ENCODE results near the gene SLC44A5.

SLC44A5 gene

GRCh38 chr1:75554870-75555269, 56.0 kb downstream of the SLC44A5 start:
- no peaks in the 10 kb centered on the region for H3K9me3 ChIP-seq (replicated peaks in 1 of 2; ENCODE audit: control insufficient read depth in 2 of 2, insufficient read depth in 1 of 2, low read depth in 1 of 2, low read length in 2 of 2)
- no peak overlapping the region for H3K4ac ChIP-seq (ENCODE audit: low read length)
- H3K36me3 ChIP-seq (replicated peaks in 1 of 2; ENCODE audit: control insufficient read depth in 2 of 2, insufficient read depth in 2 of 2, low read length in 2 of 2): no peaks in the 10 kb centered on the region
- H3K79me1 ChIP-seq (ENCODE audit: low read depth, low read length): no peaks in the 10 kb centered on the region
- H4K8ac ChIP-seq (ENCODE audit: low read depth, low read length): no peak overlapping the region
- no peak overlapping the region for H3K18ac ChIP-seq (ENCODE audit: low read length)
- H2BK12ac ChIP-seq (ENCODE audit: low read length): no peak overlapping the region
- no peak overlapping the region for H3K4me3 ChIP-seq (ENCODE audit: low read length in 2 of 2)
- H2AK5ac ChIP-seq (ENCODE audit: low read depth, low read length): no peak overlapping the region
- H2BK15ac ChIP-seq (ENCODE audit: low read length): no peak overlapping the region
- H3K27ac ChIP-seq (replicated peaks; ENCODE audit: low read length): no peak overlapping the region
- no peak overlapping the region for H3K23ac ChIP-seq (ENCODE audit: low read depth, low read length, poor library complexity)
- H4K91ac ChIP-seq (ENCODE audit: low read depth, low read length, poor library complexity): no peak overlapping the region
- no peak overlapping the region for H2BK5ac ChIP-seq (ENCODE audit: low read length)
- no peaks in the 10 kb centered on the region for H3K27me3 ChIP-seq (ENCODE audit: control insufficient read depth in 3 of 3, insufficient read depth in 3 of 3, low read depth in 1 of 3, low read length in 3 of 3)
- WGBS, 2 donors (ENCODE audit: extremely low coverage in 2 of 2, insufficient read length in 2 of 2, insufficient replicate concordance in 1 of 2): no CpG with 5 or more reads among the region's 1 CpG
- H2AFZ ChIP-seq (ENCODE audit: low read length): no peak overlapping the region
- no peaks in the 10 kb centered on the region for H3K4me1 ChIP-seq (ENCODE audit: control insufficient read depth in 2 of 2, insufficient read depth in 1 of 2, low read depth in 1 of 2, low read length in 2 of 2)
- H3K9ac ChIP-seq (ENCODE audit: low read depth, low read length, poor library complexity): no peak overlapping the region
- no peak overlapping the region for H3K4me2 ChIP-seq (ENCODE audit: insufficient read depth, low read length, poor library complexity, severe bottlenecking)
- H3K14ac ChIP-seq (ENCODE audit: low read length): no peak overlapping the region
- H2BK120ac ChIP-seq (ENCODE audit: low read depth, low read length): no peak overlapping the region
- no peak for DNase-seq (ENCODE audit: low spot score)

GRCh38 chr1:75554181-75554580, 56.7 kb downstream of the SLC44A5 start:
- no peak overlapping the region for H3K14ac ChIP-seq (ENCODE audit: low read length)
- no peak overlapping the region for H2BK12ac ChIP-seq (ENCODE audit: low read length)
- no peak overlapping the region for H2BK120ac ChIP-seq (ENCODE audit: low read depth, low read length)
- no peaks in the 10 kb centered on the region for H3K9me3 ChIP-seq (replicated peaks in 1 of 2; ENCODE audit: control insufficient read depth in 2 of 2, insufficient read depth in 1 of 2, low read depth in 1 of 2, low read length in 2 of 2)
- no peak overlapping the region for H2BK15ac ChIP-seq (ENCODE audit: low read length)
- WGBS, 2 donors (ENCODE audit: extremely low coverage in 2 of 2, insufficient read length in 2 of 2, insufficient replicate concordance in 1 of 2): no CpG with 5 or more reads among the region's 2 CpGs
- H3K36me3 ChIP-seq (replicated peaks in 1 of 2; ENCODE audit: control insufficient read depth in 2 of 2, insufficient read depth in 2 of 2, low read length in 2 of 2): no peaks in the 10 kb centered on the region
- no peak overlapping the region for H3K4me3 ChIP-seq (ENCODE audit: low read length in 2 of 2)
- DNase-seq (ENCODE audit: low spot score): no peak
- no peak overlapping the region for H3K27ac ChIP-seq (replicated peaks; ENCODE audit: low read length)
- no peak overlapping the region for H3K18ac ChIP-seq (ENCODE audit: low read length)
- no peaks in the 10 kb centered on the region for H3K4me1 ChIP-seq (ENCODE audit: control insufficient read depth in 2 of 2, insufficient read depth in 1 of 2, low read depth in 1 of 2, low read length in 2 of 2)
- H3K4ac ChIP-seq (ENCODE audit: low read length): no peak overlapping the region
- H2AFZ ChIP-seq (ENCODE audit: low read length): no peak overlapping the region
- H3K9ac ChIP-seq (ENCODE audit: low read depth, low read length, poor library complexity): no peak overlapping the region
- H2AK5ac ChIP-seq (ENCODE audit: low read depth, low read length): no peak overlapping the region
- H3K27me3 ChIP-seq (ENCODE audit: control insufficient read depth in 3 of 3, insufficient read depth in 3 of 3, low read depth in 1 of 3, low read length in 3 of 3): no peaks in the 10 kb centered on the region
- H3K79me1 ChIP-seq (ENCODE audit: low read depth, low read length): no peaks in the 10 kb centered on the region
- no peak overlapping the region for H3K23ac ChIP-seq (ENCODE audit: low read depth, low read length, poor library complexity)
- H4K91ac ChIP-seq (ENCODE audit: low read depth, low read length, poor library complexity): no peak overlapping the region
- H2BK5ac ChIP-seq (ENCODE audit: low read length): no peak overlapping the region
- no peak overlapping the region for H4K8ac ChIP-seq (ENCODE audit: low read depth, low read length)
- no peak overlapping the region for H3K4me2 ChIP-seq (ENCODE audit: insufficient read depth, low read length, poor library complexity, severe bottlenecking)

GRCh38 chr1:75550559-75550958, 60.4 kb downstream of the SLC44A5 start:
- H4K91ac ChIP-seq (ENCODE audit: low read depth, low read length, poor library complexity): no peak overlapping the region
- no peak overlapping the region for H3K4me3 ChIP-seq (ENCODE audit: low read length in 2 of 2)
- H3K9me3 ChIP-seq (replicated peaks in 1 of 2; ENCODE audit: control insufficient read depth in 2 of 2, insufficient read depth in 1 of 2, low read depth in 1 of 2, low read length in 2 of 2): no peaks in the 10 kb centered on the region
- no peak overlapping the region for H4K8ac ChIP-seq (ENCODE audit: low read depth, low read length)
- no peak overlapping the region for H3K4me2 ChIP-seq (ENCODE audit: insufficient read depth, low read length, poor library complexity, severe bottlenecking)
- H3K4ac ChIP-seq (ENCODE audit: low read length): no peak overlapping the region
- no peak overlapping the region for H3K14ac ChIP-seq (ENCODE audit: low read length)
- H3K36me3 ChIP-seq (replicated peaks in 1 of 2; ENCODE audit: control insufficient read depth in 2 of 2, insufficient read depth in 2 of 2, low read length in 2 of 2): no peaks in the 10 kb centered on the region
- H3K27ac ChIP-seq (replicated peaks; ENCODE audit: low read length): no peak overlapping the region
- H3K4me1 ChIP-seq (ENCODE audit: control insufficient read depth in 2 of 2, insufficient read depth in 1 of 2, low read depth in 1 of 2, low read length in 2 of 2): no peaks in the 10 kb centered on the region
- no peak overlapping the region for H2BK12ac ChIP-seq (ENCODE audit: low read length)
- H3K79me1 ChIP-seq (ENCODE audit: low read depth, low read length): no peaks in the 10 kb centered on the region
- DNase-seq (ENCODE audit: low spot score): no peak
- no peak overlapping the region for H2BK5ac ChIP-seq (ENCODE audit: low read length)
- H2BK120ac ChIP-seq (ENCODE audit: low read depth, low read length): no peak overlapping the region
- H2AK5ac ChIP-seq (ENCODE audit: low read depth, low read length): no peak overlapping the region
- no peak overlapping the region for H2BK15ac ChIP-seq (ENCODE audit: low read length)
- no peak overlapping the region for H3K9ac ChIP-seq (ENCODE audit: low read depth, low read length, poor library complexity)
- no peak overlapping the region for H3K18ac ChIP-seq (ENCODE audit: low read length)
- no peak overlapping the region for H2AFZ ChIP-seq (ENCODE audit: low read length)
- no peaks in the 10 kb centered on the region for H3K27me3 ChIP-seq (ENCODE audit: control insufficient read depth in 3 of 3, insufficient read depth in 3 of 3, low read depth in 1 of 3, low read length in 3 of 3)
- no peak overlapping the region for H3K23ac ChIP-seq (ENCODE audit: low read depth, low read length, poor library complexity)

GRCh38 chr1:75548721-75549480, 62.0 kb downstream of the SLC44A5 start:
- Histone ChIP-seq H3K9ac (ENCODE audit: low read depth, low read length, poor library complexity) (no peak overlapping the region), H4K8ac (ENCODE audit: low read depth, low read length) (no peak overlapping the region), H3K14ac (ENCODE audit: low read length) (no peak overlapping the region), H3K9me3 (replicated peaks in 1 of 2; ENCODE audit: control insufficient read depth in 2 of 2, insufficient read depth in 1 of 2, low read depth in 1 of 2, low read length in 2 of 2) (no peaks in the 10 kb centered on the region), H2AFZ (ENCODE audit: low read length) (no peak overlapping the region), H3K79me1 (ENCODE audit: low read depth, low read length) (no peaks in the 10 kb centered on the region), H2BK120ac (ENCODE audit: low read depth, low read length) (no peak overlapping the region), H3K27me3 (ENCODE audit: control insufficient read depth in 3 of 3, insufficient read depth in 3 of 3, low read depth in 1 of 3, low read length in 3 of 3) (no peaks in the 10 kb centered on the region), H2BK5ac (ENCODE audit: low read length) (no peak overlapping the region), H2AK5ac (ENCODE audit: low read depth, low read length) (no peak overlapping the region), H3K4ac (ENCODE audit: low read length) (no peak overlapping the region), H3K4me1 (ENCODE audit: control insufficient read depth in 2 of 2, insufficient read depth in 1 of 2, low read depth in 1 of 2, low read length in 2 of 2) (no peaks in the 10 kb centered on the region), H3K4me3 (ENCODE audit: low read length in 2 of 2) (no peak overlapping the region), H2BK15ac (ENCODE audit: low read length) (no peak overlapping the region), H3K27ac (replicated peaks; ENCODE audit: low read length) (no peak overlapping the region), H2BK12ac (ENCODE audit: low read length) (no peak overlapping the region), H3K4me2 (ENCODE audit: insufficient read depth, low read length, poor library complexity, severe bottlenecking) (no peak overlapping the region), H3K18ac (ENCODE audit: low read length) (no peak overlapping the region), H3K23ac (ENCODE audit: low read depth, low read length, poor library complexity) (no peak overlapping the region), H3K36me3 (replicated peaks in 1 of 2; ENCODE audit: control insufficient read depth in 2 of 2, insufficient read depth in 2 of 2, low read length in 2 of 2) (no peaks in the 10 kb centered on the region), H4K91ac (ENCODE audit: low read depth, low read length, poor library complexity) (no peak overlapping the region)
- DNase-seq (ENCODE audit: low spot score): no peak
- WGBS, 2 donors (ENCODE audit: extremely low coverage in 2 of 2, insufficient read length in 2 of 2, insufficient replicate concordance in 1 of 2): 100% methylated on average over 1 to 2 of the region's 3 CpGs
